ENCODE measurements around the gene PCDHA5.
"Not testable (repeated sequence)": the region's sequence is repeated elsewhere in the genome, so short reads cannot be mapped to it uniquely, and the experiment has no call there.

The PCDHA5 gene

DNA sequence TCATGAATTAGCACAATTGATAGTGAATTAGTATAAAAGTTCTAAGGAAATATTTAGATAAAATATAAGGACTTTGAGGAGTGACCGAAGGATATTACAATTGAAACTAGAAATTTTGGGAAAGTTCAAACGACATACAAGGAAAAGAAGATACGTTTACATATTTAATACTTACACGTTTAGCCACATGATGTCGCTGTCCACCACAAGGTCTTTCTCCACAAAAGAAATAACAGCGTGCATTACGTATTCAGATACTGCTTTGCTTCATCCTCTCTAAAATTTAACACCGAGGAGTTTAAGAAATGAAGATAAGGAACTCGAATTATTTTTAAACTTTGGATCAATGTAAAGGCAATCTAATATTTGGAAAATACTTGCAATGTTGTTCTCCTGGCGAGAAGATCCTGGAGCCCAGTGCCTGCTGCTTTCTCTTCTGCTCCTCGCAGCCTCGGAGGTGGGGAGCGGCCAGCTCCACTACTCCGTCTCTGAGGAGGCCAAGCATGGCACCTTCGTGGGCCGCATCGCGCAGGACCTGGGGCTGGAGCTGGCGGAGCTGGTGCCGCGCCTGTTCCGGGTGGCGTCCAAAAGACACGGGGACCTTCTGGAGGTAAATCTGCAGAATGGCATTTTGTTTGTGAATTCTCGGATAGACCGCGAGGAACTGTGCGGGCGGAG, 20.5 kb upstream of the PCDHA5 start, which contains the start of gene PCDHA3:
Gene PCDHA3 (plus strand): TSS at position 242 of the 678 bp plus-strand sequence.
- TF ChIP-seq POLR2A (IDR thresholded peaks at IDR 0.05; ENCODE audit: low read depth, low read length) (no peak), POLR2AphosphoS5 (IDR thresholded peaks at IDR 0.05; ENCODE audit: low read depth, low read length) (no peak), TAF1 (IDR thresholded peaks at IDR 0.05; ENCODE audit: borderline replicate concordance, low read depth, low read length) (no peak)
- FAIRE-seq (no peak), DNase-seq (ENCODE audit: insufficient read length) (no peak)

DNA sequence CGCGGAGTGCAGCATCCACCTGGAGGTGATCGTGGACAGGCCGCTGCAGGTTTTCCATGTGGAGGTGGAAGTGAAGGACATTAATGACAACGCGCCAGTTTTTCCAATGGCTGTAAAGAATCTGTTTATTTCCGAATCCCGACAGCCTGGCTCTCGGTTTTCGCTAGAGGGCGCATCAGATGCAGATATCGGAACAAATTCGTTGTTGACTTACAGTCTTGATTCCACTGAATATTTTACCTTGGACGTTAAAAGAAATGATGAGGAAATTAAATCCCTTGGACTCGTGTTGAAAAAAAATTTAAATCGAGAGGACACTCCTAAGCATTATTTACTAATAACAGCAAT, 19.9 kb upstream of the PCDHA5 start:
- peak; percentile 5 for FAIRE-seq
- TF ChIP-seq POLR2A (IDR thresholded peaks at IDR 0.05; ENCODE audit: low read depth, low read length) (no peak), POLR2AphosphoS5 (IDR thresholded peaks at IDR 0.05; ENCODE audit: low read depth, low read length) (no peak), TAF1 (IDR thresholded peaks at IDR 0.05; ENCODE audit: borderline replicate concordance, low read depth, low read length) (no peak)
- no peak for DNase-seq (ENCODE audit: insufficient read length)

DNA sequence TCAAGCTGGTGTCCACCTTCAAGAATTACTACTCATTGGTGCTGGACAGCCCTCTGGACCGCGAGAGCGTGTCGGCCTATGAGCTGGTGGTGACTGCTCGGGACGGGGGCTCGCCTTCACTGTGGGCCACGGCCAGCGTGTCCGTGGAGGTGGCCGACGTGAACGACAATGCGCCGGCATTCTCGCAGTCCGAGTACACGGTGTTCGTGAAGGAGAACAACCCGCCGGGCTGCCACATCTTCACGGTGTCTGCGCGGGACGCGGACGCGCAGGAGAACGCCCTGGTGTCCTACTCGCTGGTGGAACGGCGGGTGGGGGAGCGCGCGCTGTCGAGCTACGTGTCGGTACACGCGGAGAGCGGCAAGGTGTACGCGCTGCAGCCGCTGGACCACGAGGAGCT, 19.0 kb upstream of the PCDHA5 start:
- DNase-seq (ENCODE audit: insufficient read length); FAIRE-seq: not testable (repeated sequence)

DNA sequence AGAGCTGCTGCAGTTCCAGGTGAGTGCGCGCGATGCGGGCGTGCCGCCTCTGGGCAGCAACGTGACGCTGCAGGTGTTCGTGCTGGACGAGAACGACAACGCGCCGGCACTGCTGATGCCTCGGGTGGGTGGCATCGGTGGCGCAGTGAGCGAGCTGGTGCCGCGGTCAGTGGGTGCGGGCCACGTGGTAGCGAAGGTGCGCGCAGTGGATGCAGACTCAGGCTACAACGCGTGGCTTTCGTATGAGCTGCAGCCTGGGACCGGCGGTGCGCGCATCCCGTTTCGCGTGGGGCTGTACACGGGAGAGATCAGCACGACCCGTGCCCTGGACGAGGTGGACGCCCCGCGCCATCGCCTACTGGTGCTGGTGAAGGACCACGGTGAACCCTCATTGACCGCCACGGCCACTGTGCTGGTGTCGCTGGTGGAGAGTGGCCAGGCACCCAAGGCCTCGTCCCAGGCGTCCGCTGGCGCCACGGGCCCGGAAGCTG, 18.6 kb upstream of the PCDHA5 start:
- TF ChIP-seq POLR2A (IDR thresholded peaks at IDR 0.05; ENCODE audit: low read depth, low read length), result no peak
- no peak for TF ChIP-seq POLR2AphosphoS5 (IDR thresholded peaks at IDR 0.05; ENCODE audit: low read depth, low read length)
- TF ChIP-seq TAF1 (IDR thresholded peaks at IDR 0.05; ENCODE audit: borderline replicate concordance, low read depth, low read length), result no peak
- DNase-seq (ENCODE audit: insufficient read length) (no peak), FAIRE-seq (no peak)

DNA sequence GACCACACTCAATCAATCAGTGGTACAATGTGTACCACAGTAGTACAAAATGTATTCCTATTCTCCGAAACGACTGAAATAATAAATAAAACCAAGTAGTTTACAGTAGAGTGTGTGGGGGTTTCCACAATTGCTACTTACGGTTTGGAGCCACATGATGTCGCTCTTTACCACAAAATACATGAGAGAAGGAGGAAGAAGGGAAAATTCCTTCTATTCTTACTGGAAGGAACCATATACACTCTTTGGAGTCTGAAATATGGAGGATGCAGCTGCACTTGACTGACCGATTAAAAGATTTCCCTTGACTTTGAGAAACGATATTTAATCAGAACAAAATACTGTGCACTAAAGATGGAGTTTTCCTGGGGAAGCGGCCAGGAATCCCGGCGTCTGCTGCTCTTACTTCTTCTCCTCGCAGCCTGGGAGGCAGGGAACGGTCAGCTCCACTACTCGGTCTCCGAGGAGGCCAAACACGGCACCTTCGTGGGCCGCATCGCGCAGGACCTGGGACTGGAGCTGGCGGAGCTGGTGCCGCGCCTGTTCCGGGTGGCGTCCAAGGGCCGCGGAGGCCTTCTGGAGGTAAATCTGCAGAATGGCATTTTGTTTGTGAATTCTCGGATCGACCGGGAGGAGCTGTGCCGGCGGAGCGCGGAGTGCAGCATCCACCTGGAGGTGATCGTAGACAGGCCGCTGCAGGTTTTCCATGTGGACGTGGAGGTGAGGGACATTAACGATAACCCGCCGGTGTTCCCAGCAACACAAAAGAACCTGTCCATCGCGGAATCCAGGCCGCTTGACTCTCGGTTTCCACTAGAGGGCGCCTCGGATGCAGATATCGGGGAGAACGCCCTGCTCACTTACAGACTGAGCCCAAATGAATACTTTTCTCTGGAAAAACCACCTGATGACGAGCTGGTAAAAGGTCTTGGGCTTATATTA, 14.3 kb upstream of the PCDHA5 start, which contains the start of gene PCDHA4:
Gene PCDHA4 (plus strand): TSS at position 235 of the 942 bp plus-strand sequence.
- FAIRE-seq, result no peak
- no peak for DNase-seq (ENCODE audit: insufficient read length)
- no peak for TF ChIP-seq TAF1 (IDR thresholded peaks at IDR 0.05; ENCODE audit: borderline replicate concordance, low read depth, low read length)
- TF ChIP-seq POLR2AphosphoS5 (IDR thresholded peaks at IDR 0.05; ENCODE audit: low read depth, low read length), result no peak
- no peak for TF ChIP-seq POLR2A (IDR thresholded peaks at IDR 0.05; ENCODE audit: low read depth, low read length)

DNA sequence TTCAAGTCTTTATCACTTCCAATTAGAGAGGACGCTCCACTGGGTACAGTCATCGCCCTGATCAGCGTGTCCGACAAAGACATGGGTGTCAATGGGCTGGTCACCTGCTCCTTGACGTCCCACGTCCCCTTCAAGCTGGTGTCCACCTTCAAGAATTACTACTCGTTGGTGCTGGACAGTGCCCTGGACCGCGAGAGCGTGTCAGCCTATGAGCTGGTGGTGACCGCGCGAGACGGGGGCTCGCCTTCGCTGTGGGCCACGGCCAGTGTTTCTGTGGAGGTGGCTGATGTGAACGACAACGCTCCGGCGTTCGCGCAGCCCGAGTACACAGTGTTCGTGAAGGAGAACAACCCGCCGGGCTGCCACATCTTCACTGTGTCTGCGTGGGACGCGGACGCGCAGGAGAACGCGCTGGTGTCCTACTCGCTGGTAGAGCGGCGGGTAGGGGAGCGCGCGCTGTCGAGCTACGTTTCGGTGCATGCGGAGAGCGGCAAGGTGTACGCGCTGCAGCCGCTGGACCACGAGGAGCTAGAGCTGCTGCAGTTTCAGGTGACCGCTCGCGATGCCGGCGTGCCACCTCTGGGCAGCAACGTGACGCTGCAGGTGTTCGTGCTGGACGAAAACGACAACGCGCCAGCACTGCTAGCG, 13.0 kb upstream of the PCDHA5 start:
- not testable (repeated sequence) for DNase-seq (ENCODE audit: insufficient read length); FAIRE-seq

DNA sequence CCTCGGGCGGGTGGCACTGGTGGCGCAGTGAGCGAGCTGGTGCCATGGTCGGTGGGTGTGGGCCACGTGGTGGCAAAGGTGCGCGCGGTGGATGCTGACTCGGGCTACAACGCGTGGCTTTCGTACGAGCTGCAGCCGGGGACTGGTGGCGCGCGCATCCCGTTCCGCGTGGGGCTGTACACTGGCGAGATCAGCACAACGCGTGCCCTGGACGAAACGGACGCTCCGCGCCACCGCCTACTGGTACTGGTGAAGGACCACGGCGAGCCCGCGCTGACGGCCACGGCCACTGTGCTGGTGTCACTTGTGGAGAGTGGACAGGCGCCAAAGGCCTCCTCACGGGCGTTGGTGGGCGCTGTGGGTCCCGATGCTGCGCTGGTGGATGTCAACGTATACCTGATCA, 12.5 kb upstream of the PCDHA5 start:
- DNase-seq (ENCODE audit: insufficient read length), result no peak
- TF ChIP-seq POLR2A (IDR thresholded peaks at IDR 0.05; ENCODE audit: low read depth, low read length), result no peak
- TF ChIP-seq TAF1 (IDR thresholded peaks at IDR 0.05; ENCODE audit: borderline replicate concordance, low read depth, low read length), result no peak
- no peak for TF ChIP-seq POLR2AphosphoS5 (IDR thresholded peaks at IDR 0.05; ENCODE audit: low read depth, low read length)
- no peak for FAIRE-seq

DNA sequence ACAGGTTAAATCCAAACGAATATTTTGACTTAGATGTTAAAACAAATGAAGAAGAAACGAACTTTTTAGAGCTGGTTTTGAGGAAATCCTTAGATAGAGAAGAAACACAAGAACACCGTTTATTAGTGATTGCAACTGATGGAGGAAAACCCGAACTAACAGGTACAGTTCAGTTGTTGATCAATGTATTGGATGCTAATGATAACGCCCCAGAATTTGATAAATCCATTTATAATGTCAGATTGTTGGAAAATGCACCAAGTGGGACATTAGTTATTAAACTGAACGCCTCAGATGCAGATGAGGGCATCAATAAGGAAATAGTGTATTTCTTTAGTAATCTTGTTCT, 842 bp downstream of the PCDHA5 start:
- FAIRE-seq, result no peak
- TF ChIP-seq POLR2A (IDR thresholded peaks at IDR 0.05; ENCODE audit: low read depth, low read length), result no peak
- no peak for TF ChIP-seq TAF1 (IDR thresholded peaks at IDR 0.05; ENCODE audit: borderline replicate concordance, low read depth, low read length)
- TF ChIP-seq POLR2AphosphoS5 (IDR thresholded peaks at IDR 0.05; ENCODE audit: low read depth, low read length), result no peak
- DNase-seq (ENCODE audit: insufficient read length), result no peak

DNA sequence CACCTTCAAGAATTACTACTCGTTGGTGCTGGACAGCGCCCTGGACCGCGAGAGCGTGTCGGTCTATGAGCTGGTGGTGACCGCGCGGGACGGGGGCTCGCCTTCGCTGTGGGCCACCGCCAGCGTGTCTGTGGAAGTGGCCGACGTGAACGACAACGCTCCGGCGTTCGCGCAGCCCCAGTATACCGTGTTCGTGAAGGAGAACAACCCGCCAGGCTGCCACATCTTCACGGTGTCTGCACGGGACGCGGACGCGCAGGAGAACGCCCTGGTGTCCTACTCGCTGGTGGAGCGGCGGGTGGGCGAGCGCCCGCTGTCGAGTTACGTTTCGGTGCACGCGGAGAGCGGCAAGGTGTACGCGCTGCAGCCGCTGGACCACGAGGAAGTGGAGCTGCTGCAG, 1.6 kb downstream of the PCDHA5 start:
- FAIRE-seq, result not testable (repeated sequence)

DNA sequence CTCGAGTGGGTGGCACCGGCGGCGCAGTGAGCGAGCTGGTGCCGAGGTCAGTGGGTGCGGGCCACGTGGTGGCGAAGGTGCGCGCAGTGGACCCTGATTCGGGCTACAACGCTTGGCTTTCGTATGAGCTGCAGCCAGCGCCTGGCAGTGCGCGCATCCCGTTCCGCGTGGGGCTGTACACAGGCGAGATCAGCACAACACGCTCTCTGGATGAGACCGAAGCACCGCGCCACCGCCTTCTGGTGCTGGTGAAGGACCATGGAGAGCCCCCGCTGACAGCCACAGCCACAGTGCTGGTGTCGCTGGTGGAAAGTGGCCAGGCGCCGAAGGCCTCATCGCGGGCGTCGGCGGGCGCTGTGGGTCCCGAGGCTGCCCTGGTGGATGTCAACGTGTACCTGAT, 2.1 kb downstream of the PCDHA5 start:
- DNase-seq (ENCODE audit: insufficient read length) (no peak), FAIRE-seq (no peak)
- TF ChIP-seq POLR2AphosphoS5 (IDR thresholded peaks at IDR 0.05; ENCODE audit: low read depth, low read length), result no peak
- no peak for TF ChIP-seq TAF1 (IDR thresholded peaks at IDR 0.05; ENCODE audit: borderline replicate concordance, low read depth, low read length)
- no peak for TF ChIP-seq POLR2A (IDR thresholded peaks at IDR 0.05; ENCODE audit: low read depth, low read length)

More for the DNA sequence above, 1.6 kb downstream of the PCDHA5 start:
- DNase-seq (ENCODE audit: insufficient read length), result not testable (repeated sequence)

DNA sequence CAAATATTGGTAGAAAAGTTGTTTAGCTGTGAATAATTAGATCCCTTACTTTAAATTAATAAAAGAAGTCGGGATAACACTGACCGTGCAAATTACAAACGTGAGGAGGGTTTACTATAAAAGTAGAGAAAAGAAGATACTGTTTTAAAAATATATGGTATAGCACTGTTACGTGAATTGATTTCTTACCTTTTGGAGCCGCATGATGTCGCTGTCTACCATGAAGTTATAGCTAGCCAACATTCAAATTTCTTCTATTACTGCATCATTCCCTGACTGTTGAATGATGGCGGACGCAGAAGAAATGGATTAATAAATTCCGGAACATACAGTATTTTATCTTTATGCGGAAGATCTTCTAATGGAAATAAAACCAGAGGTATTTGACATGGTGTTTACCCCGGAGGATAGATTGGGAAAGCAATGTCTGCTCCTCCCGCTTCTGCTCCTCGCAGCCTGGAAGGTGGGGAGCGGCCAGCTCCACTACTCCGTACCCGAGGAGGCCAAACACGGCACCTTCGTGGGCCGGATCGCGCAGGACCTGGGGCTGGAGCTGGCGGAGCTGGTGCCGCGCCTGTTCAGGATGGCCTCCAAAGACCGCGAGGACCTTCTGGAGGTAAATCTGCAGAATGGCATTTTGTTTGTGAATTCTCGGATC, 6.4 kb downstream of the PCDHA5 start, which contains the start of gene PCDHA6:
Gene PCDHA6 (plus strand): TSS at position 257 of the 658 bp plus-strand sequence. CDS start 132 bp downstream, at position 389.
- no peak for FAIRE-seq
- no peak for TF ChIP-seq TAF1 (IDR thresholded peaks at IDR 0.05; ENCODE audit: borderline replicate concordance, low read depth, low read length)
- no peak for TF ChIP-seq POLR2A (IDR thresholded peaks at IDR 0.05; ENCODE audit: low read depth, low read length)
- no peak for DNase-seq (ENCODE audit: insufficient read length)

Measured in GM12892 (cell line).